ENCODE data around the gene PRKN.

Gene PRKN

DNA sequence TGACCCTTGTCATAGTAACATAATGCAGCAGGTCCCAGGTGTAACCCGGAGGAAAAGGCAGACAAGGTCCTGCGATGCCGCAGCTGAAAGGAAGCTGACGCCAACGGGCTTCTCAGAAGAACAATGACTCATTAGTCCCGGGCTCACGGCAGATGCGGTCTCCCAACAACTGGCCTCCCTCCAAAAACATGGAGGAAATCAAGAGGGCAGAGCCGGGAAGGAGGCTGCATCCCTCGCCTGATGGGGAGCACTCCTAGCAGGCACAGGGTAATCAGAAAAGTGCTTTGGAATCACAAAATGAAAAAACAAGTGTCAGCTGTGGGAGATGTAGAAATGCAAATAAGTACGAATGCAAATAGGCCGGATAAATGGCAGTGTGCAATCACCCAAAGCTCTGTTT is 1288.5 kb downstream of the PRKN start:
- H3K4me3 ChIP-seq (ENCODE audit: low read depth, low read length), result no peak overlapping the region
- no peak for TF ChIP-seq CTCF (IDR thresholded peaks at IDR 0.05; ENCODE audit: low read depth, low read length)

- no peak for TF ChIP-seq CTCF (IDR thresholded peaks at IDR 0.05; ENCODE audit: low read depth, low read length)
- H3K4me3 ChIP-seq (ENCODE audit: low read depth, low read length), result no peak overlapping the region
These were observed 1289.0 kb downstream of the PRKN start for GRCh38 chr6:161438430-161439030.

DNA sequence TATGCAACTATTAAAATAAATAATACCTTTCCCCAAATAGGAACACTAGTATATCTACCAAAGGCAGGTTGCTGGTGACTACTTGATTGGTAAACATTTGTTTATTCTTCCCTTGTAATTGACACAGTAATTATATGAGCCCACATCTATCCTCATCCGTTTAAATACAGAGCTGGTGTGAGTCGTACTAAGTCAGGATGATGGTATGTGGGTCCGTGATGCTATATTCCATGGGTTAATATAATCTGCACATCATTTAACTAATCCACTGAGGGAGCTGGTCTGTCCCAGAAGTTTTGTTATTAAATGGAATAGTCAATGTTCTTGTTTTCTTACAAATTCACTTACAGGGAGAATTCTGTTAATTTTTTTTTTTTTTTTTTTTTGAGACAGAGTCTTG is 1289.7 kb downstream of the PRKN start:
- TF ChIP-seq CTCF (IDR thresholded peaks at IDR 0.05; ENCODE audit: low read depth, low read length), result no peak

GRCh38 chr6:161436106-161436876 is 1291.3 kb downstream of the PRKN start:
- no peak for TF ChIP-seq CTCF (IDR thresholded peaks at IDR 0.05; ENCODE audit: low read depth, low read length)
- H3K4me3 ChIP-seq (ENCODE audit: low read depth, low read length), result no peak overlapping the region

More for the DNA sequence above, 1289.7 kb downstream of the PRKN start:
- H3K4me3 ChIP-seq (ENCODE audit: low read depth, low read length), result no peak overlapping the region

- H3K4me3 ChIP-seq (ENCODE audit: low read depth, low read length), result no peak overlapping the region
- no peak for TF ChIP-seq CTCF (IDR thresholded peaks at IDR 0.05; ENCODE audit: low read depth, low read length)
These were observed 1291.9 kb downstream of the PRKN start for GRCh38 chr6:161435748-161436070.

GRCh38 chr6:161434921-161435747 is 1292.4 kb downstream of the PRKN start:
- TF ChIP-seq CTCF (IDR thresholded peaks at IDR 0.05; ENCODE audit: low read depth, low read length), result no peak
- no peak overlapping the region for H3K4me3 ChIP-seq (ENCODE audit: low read depth, low read length)

DNA sequence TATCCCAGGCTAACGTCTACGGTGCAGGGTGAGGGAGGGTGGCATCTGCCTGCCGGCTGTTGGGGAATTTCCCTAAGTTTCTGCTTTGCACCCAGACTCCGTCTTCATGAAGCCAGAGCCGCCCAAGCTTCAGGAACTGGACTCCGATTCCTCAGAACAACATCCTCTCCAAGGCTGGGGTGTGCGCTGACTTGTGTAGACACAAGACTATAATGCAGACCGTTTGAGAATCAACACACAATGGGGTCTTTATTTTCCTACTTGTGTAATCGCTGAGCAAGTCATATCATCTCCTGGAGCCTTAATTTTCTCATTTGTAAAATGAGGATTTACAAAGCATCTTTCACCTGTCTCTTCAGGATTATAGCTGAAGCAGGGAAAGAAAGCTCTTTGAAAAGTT is 1293.2 kb downstream of the PRKN start:
- H3K4me3 ChIP-seq (ENCODE audit: low read depth, low read length), result no peak overlapping the region
- no peak for TF ChIP-seq CTCF (IDR thresholded peaks at IDR 0.05; ENCODE audit: low read depth, low read length)

All from WI38 (cell line).